Astrocyte (in vitro differentiated cells and primary cell): ENCODE measurements around the gene TLL1. TPM values are rescaled to one million over a fixed set of nuclear protein-coding genes. Genes with fewer than 3 reads are reported as not detected.

Source experiments
- DNase-seq: peaks from one replicate; pipeline ENCODE4 v3.0.0-alpha.2; 2010; ENCODE audit warnings: low read depth
- FAIRE-seq: peaks from 2 replicates; lab custom pipeline; 2011; peaks lifted over from hg19 to GRCh38; lab: Jason Lieb, UNC
- H2AFZ ChIP-seq: 2 replicates; pipeline ENCODE4 v1.6.0; 2012; ENCODE audit warnings: low read depth, low read length, inconsistent platforms
- H3K27ac ChIP-seq: 2 replicates; pipeline ENCODE4 v1.5.1; 2011; ENCODE audit warnings: low read depth, low read length, inconsistent platforms
- H3K27me3 ChIP-seq: 2 replicates; pipeline ENCODE4 v1.6.0; 2011; ENCODE audit warnings: low read length, inconsistent platforms; ENCODE audit not compliant: insufficient read depth
- H3K36me3 ChIP-seq: 2 replicates; pipeline ENCODE4 v1.5.1; 2011; ENCODE audit warnings: low read length, inconsistent platforms; ENCODE audit not compliant: insufficient read depth
- H3K4me1 ChIP-seq: 2 replicates; pipeline ENCODE4 v1.5.1; 2011; ENCODE audit warnings: low read length, inconsistent platforms; ENCODE audit not compliant: insufficient read depth
- H3K4me2 ChIP-seq: 2 replicates; pipeline ENCODE4 v1.6.0; 2012; ENCODE audit warnings: low read length, inconsistent platforms
- H3K4me3 ChIP-seq: 2 replicates; pipeline ENCODE4 v1.5.1; 2011; ENCODE audit warnings: low read depth, mild to moderate bottlenecking, low read length, inconsistent platforms; ENCODE audit not compliant: insufficient read depth
- H3K79me2 ChIP-seq: 2 replicates; pipeline ENCODE4 v1.6.0; 2012; ENCODE audit warnings: mild to moderate bottlenecking, low read length, inconsistent platforms; ENCODE audit not compliant: insufficient read depth
- H3K9ac ChIP-seq: 2 replicates; pipeline ENCODE4 v1.6.0; 2012; ENCODE audit warnings: mild to moderate bottlenecking, low read length, inconsistent platforms
- H3K9me3 ChIP-seq: 2 replicates; pipeline ENCODE4 v1.5.1; 2012; ENCODE audit warnings: low read depth, mild to moderate bottlenecking, low read length, inconsistent platforms; ENCODE audit not compliant: insufficient read depth
- H4K20me1 ChIP-seq: 2 replicates; pipeline ENCODE4 v1.6.0; 2012; ENCODE audit warnings: low read length, inconsistent platforms; ENCODE audit not compliant: insufficient read depth
- H3K27ac Mint-ChIP-seq: one replicate; pipeline ENCODE4 v1.8.0; 2021; ENCODE audit warnings: mild to moderate bottlenecking, mixed read lengths; ENCODE audit not compliant: unreplicated experiment
- H3K27me3 Mint-ChIP-seq: one replicate; pipeline ENCODE4 v1.8.0; 2021; ENCODE audit warnings: low read depth, mixed read lengths; ENCODE audit not compliant: unreplicated experiment
- H3K36me3 Mint-ChIP-seq: one replicate; pipeline ENCODE4 v1.8.0; 2021; ENCODE audit warnings: low read depth, mixed read lengths; ENCODE audit not compliant: unreplicated experiment
- H3K4me1 Mint-ChIP-seq: one replicate; pipeline ENCODE4 v1.8.0; 2021; ENCODE audit warnings: low read depth, mixed read lengths; ENCODE audit not compliant: unreplicated experiment
- H3K4me3 Mint-ChIP-seq: one replicate; pipeline ENCODE4 v1.8.0; 2021; ENCODE audit warnings: mild to moderate bottlenecking, moderate library complexity, mixed read lengths; ENCODE audit not compliant: unreplicated experiment
- H3K9me3 Mint-ChIP-seq: one replicate; pipeline ENCODE4 v1.8.0; 2021; ENCODE audit warnings: mild to moderate bottlenecking, mixed read lengths; ENCODE audit not compliant: unreplicated experiment
- EZH2 ChIP-seq: IDR thresholded peaks from 2 replicates; pipeline ENCODE4 v1.6.1; 2012; ENCODE audit warnings: mild to moderate bottlenecking, low read length, inconsistent platforms; ENCODE audit not compliant: insufficient read depth
- total RNA-seq: library from RNA; stranded (reverse); gene quantifications from 2 replicates; pipeline ENCODE4 v1.2.1, GENCODE V29; 2021
- TF ChIP-seq, protein P1 (sequence below): IDR thresholded peaks from 2 replicates; pipeline ENCODE4 v1.5.1; 2011; ENCODE audit warnings: low read depth, mild to moderate bottlenecking, inconsistent platforms, low read length, moderate library complexity; ENCODE audit not compliant: insufficient read depth

Gene TLL1
- total RNA-seq, 1 donor from 2014 or later: 2.7 TPM

DNA sequence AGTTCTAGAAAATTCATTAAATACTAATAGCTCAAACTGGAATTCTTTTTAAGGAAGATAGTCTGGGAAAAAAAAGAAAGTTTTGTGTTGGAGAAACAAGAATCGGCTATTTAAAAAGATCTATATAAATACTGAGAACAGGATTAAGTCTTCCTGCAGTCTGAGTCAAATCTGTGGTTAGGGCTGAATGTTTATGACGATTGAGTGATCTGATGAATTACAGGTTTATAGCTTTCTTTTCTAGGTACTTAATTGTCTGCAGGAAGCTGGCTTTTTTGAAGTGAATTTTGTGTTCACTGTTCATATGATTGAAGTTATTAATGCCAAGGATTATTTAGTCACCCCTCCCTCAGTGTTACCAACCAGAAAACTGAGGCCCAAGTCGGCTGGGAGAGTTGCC, 42.2 kb downstream of the TLL1 start:
- no peak overlapping the region for H3K4me3 Mint-ChIP-seq
- no peak overlapping the region for H3K27ac Mint-ChIP-seq
- H3K4me1 Mint-ChIP-seq: no peaks in the 10 kb centered on the region
- Histone ChIP-seq H3K27ac (no peak overlapping the region), H3K4me2 (no peak overlapping the region), H3K27me3 (no peaks in the 10 kb centered on the region), H3K36me3 (no peaks in the 10 kb centered on the region), H3K4me3 (no peak overlapping the region), H3K79me2 (no peaks in the 10 kb centered on the region), H4K20me1 (no peaks in the 10 kb centered on the region), H2AFZ (no peak overlapping the region), H3K9me3 (no peaks in the 10 kb centered on the region), H3K9ac (no peak overlapping the region), H3K4me1 (no peaks in the 10 kb centered on the region)
- H3K36me3 Mint-ChIP-seq: no peaks in the 10 kb centered on the region
- FAIRE-seq (no peak), DNase-seq (no peak)
- no peaks in the 10 kb centered on the region for H3K9me3 Mint-ChIP-seq
- TF ChIP-seq, protein P1, sequence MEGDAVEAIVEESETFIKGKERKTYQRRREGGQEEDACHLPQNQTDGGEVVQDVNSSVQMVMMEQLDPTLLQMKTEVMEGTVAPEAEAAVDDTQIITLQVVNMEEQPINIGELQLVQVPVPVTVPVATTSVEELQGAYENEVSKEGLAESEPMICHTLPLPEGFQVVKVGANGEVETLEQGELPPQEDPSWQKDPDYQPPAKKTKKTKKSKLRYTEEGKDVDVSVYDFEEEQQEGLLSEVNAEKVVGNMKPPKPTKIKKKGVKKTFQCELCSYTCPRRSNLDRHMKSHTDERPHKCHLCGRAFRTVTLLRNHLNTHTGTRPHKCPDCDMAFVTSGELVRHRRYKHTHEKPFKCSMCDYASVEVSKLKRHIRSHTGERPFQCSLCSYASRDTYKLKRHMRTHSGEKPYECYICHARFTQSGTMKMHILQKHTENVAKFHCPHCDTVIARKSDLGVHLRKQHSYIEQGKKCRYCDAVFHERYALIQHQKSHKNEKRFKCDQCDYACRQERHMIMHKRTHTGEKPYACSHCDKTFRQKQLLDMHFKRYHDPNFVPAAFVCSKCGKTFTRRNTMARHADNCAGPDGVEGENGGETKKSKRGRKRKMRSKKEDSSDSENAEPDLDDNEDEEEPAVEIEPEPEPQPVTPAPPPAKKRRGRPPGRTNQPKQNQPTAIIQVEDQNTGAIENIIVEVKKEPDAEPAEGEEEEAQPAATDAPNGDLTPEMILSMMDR: no peak
- no peak for TF ChIP-seq EZH2
- H3K27me3 Mint-ChIP-seq: no peaks in the 10 kb centered on the region

GRCh38 chr4:165921546-165921945, 48.5 kb downstream of the TLL1 start:
- Histone ChIP-seq H2AFZ (no peak overlapping the region), H4K20me1 (no peaks in the 10 kb centered on the region), H3K27ac (no peak overlapping the region), H3K4me2 (no peak overlapping the region), H3K9me3 (no peaks in the 10 kb centered on the region), H3K9ac (no peak overlapping the region), H3K36me3 (no peaks in the 10 kb centered on the region), H3K27me3 (no peaks in the 10 kb centered on the region), H3K4me3 (no peak overlapping the region), H3K4me1 (no peaks in the 10 kb centered on the region), H3K79me2 (no peaks in the 10 kb centered on the region)
- Mint-ChIP-seq H3K27ac (no peak overlapping the region), H3K9me3 (no peaks in the 10 kb centered on the region), H3K36me3 (no peaks in the 10 kb centered on the region), H3K4me1 (no peaks in the 10 kb centered on the region), H3K27me3 (no peaks in the 10 kb centered on the region), H3K4me3 (no peak overlapping the region)
- TF ChIP-seq EZH2: no peak
- TF ChIP-seq, protein P1: no peak
- FAIRE-seq: no peak
- DNase-seq: no peak

- no peak overlapping the region for H2AFZ ChIP-seq
- no peak overlapping the region for H3K4me2 ChIP-seq
- no peak overlapping the region for H3K4me3 Mint-ChIP-seq
- no peak overlapping the region for H3K9ac ChIP-seq
- no peaks in the 10 kb centered on the region for H3K27me3 Mint-ChIP-seq
- H3K4me1 Mint-ChIP-seq: peaks cover 1% of the 10 kb centered on the region
- H3K9me3 ChIP-seq: no peaks in the 10 kb centered on the region
- no peak overlapping the region for H3K27ac Mint-ChIP-seq
- no peaks in the 10 kb centered on the region for H3K36me3 ChIP-seq
- no peak overlapping the region for H3K27ac ChIP-seq
- no peaks in the 10 kb centered on the region for H3K79me2 ChIP-seq
- no peaks in the 10 kb centered on the region for H4K20me1 ChIP-seq
- DNase-seq (no peak), FAIRE-seq (no peak)
- no peak for TF ChIP-seq EZH2
- TF ChIP-seq, protein P1: no peak
- no peaks in the 10 kb centered on the region for H3K27me3 ChIP-seq
- H3K36me3 Mint-ChIP-seq: no peaks in the 10 kb centered on the region
- no peak overlapping the region for H3K4me3 ChIP-seq
- H3K4me1 ChIP-seq: no peaks in the 10 kb centered on the region
- no peaks in the 10 kb centered on the region for H3K9me3 Mint-ChIP-seq
Observed at GRCh38 chr4:165922747-165923146, 49.7 kb downstream of the TLL1 start.
